ENCODE measurements around the gene FKBP2. TPM values are rescaled to one million over a fixed set of nuclear protein-coding genes. Genes with fewer than 3 reads are reported as not detected.
A peak's percentile ranks its signal among the peaks of the same experiment; 100 is the strongest.

Gene FKBP2
- polyA plus RNA-seq, 4 donors = 80.6 to 268 (median 213) TPM

GRCh38 chr11:64264371-64264852, 23.5 kb downstream of the FKBP2 start:
- no peaks in the 10 kb centered on the region for H3K27me3 ChIP-seq (ENCODE audit: control insufficient read depth in 3 of 3, insufficient read depth in 3 of 3, low read length in 3 of 3)
- WGBS, 3 donors = 79 to 89% (median 87%) methylated on average over 10 of the region's 10 CpGs
- DNase-seq = no peak
- peaks cover 26 to 97% (median 50%) of the 10 kb centered on the region in 3 donors for H3K36me3 ChIP-seq (ENCODE audit: control insufficient read depth in 3 of 3, insufficient read depth in 2 of 3, low read depth in 1 of 3, low read length in 3 of 3)
- FAIRE-seq = no peak
- peaks cover 0 to 16% (median 2%) of the 10 kb centered on the region in 3 donors for H3K4me1 ChIP-seq (ENCODE audit: control insufficient read depth in 3 of 3, insufficient read depth in 2 of 3, low read depth in 1 of 3, low read length in 2 of 3)
- no peaks in the 10 kb centered on the region for H3K9me3 ChIP-seq (ENCODE audit: control insufficient read depth in 2 of 2, insufficient read depth in 1 of 2, low read depth in 1 of 2, low read length in 1 of 2)
- H3K4me3 ChIP-seq (ENCODE audit: low read depth in 1 of 3, low read length in 3 of 3) = no peak overlapping the region
- no peak overlapping the region for H3K27ac ChIP-seq (ENCODE audit: low read depth in 1 of 3, low read length in 2 of 3)

DNA sequence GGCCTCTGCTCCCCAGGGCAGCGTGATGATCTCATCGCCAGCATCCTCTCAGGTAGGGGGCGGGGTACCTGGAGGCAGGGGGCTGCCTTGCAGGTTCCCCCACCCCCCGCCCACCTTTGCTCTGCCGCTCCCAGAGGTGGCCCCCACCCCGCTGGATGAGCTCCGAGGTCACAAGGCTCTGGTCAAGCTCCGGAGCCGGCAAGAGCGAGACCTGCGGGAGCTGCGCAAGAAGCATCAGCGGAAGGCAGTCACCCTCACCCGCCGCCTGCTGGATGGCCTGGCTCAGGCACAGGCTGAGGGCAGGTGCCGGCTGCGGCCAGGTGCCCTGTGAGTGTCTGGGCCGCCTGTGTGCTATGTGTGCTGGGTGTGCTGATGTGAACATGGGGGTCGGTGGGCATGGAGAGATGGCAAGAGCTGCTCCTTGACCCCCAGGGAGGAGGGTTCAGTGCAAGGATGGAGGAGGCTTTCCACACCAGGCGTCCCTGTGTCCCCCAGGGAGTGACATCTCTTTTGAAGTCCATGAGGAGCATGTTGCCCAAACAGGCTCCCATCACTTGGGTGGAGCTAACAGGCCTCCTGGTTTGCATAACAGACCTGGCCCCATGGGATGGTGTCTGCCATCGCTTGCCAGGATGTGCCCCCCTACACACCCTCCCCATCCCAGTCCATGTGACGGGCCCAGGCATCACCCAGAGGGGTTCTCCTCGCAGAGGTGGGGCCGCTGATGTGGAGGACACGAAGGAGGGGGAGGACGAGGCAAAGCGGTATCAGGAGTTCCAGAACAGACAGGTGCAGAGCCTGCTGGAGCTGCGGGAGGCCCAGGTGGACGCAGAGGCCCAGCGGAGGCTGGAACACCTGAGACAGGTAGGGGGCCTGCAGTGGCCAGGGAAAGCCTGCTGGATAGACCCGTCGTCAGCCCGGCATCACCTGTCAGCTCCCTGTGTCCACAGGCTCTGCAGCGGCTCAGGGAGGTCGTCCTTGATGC, 24.6 kb downstream of the FKBP2 start:
- no peak for FAIRE-seq
- H3K4me3 ChIP-seq (ENCODE audit: low read depth in 1 of 3, low read length in 3 of 3) = no peak overlapping the region
- no peaks in the 10 kb centered on the region for H3K9me3 ChIP-seq (ENCODE audit: control insufficient read depth in 2 of 2, insufficient read depth in 1 of 2, low read depth in 1 of 2, low read length in 1 of 2)
- H3K4me1 ChIP-seq (ENCODE audit: control insufficient read depth in 3 of 3, insufficient read depth in 2 of 3, low read depth in 1 of 3, low read length in 2 of 3) = peaks cover 0 to 16% (median 2%) of the 10 kb centered on the region in 3 donors
- no peaks in the 10 kb centered on the region for H3K27me3 ChIP-seq (ENCODE audit: control insufficient read depth in 3 of 3, insufficient read depth in 3 of 3, low read length in 3 of 3)
- H3K27ac ChIP-seq (ENCODE audit: low read depth in 1 of 3, low read length in 2 of 3) = no peak overlapping the region
- 86 to 90% (median 88%) methylated on average over 34 to 35 of the region's 35 CpGs for WGBS, 3 donors
- no peak for DNase-seq
- peaks cover 26 to 86% (median 41%) of the 10 kb centered on the region in 3 donors for H3K36me3 ChIP-seq (ENCODE audit: control insufficient read depth in 3 of 3, insufficient read depth in 2 of 3, low read depth in 1 of 3, low read length in 3 of 3)

DNA sequence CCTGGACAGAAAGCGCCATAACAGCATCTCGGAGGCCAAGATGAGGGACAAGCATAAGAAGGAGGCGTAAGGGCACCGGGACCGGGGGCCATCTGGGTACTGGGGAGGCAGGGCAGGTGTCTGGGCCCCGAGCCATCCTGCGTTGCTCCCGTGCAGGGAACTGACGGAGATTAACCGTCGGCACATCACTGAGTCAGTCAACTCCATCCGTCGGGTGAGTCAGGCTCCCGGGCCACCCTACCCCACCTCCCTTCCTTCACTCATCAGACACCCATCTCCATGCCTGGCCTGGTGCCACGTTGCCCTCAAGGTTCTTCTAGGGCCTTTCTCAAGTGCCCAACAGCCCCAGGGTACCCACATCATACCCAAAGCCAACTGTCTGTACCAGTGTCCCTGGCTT, 25.4 kb downstream of the FKBP2 start:
- no peak overlapping the region for H3K4me3 ChIP-seq (ENCODE audit: low read depth in 1 of 3, low read length in 3 of 3)
- DNase-seq (no peak), FAIRE-seq (no peak)
- H3K9me3 ChIP-seq (ENCODE audit: control insufficient read depth in 2 of 2, insufficient read depth in 1 of 2, low read depth in 1 of 2, low read length in 1 of 2) = no peaks in the 10 kb centered on the region
- peaks cover 22 to 79% (median 38%) of the 10 kb centered on the region in 3 donors for H3K36me3 ChIP-seq (ENCODE audit: control insufficient read depth in 3 of 3, insufficient read depth in 2 of 3, low read depth in 1 of 3, low read length in 3 of 3)
- peak overlapping the region in 1 of 3 donors; percentile 25 for H3K27ac ChIP-seq (ENCODE audit: low read depth in 1 of 3, low read length in 2 of 3)
- peaks cover 0 to 16% (median 2%) of the 10 kb centered on the region in 3 donors for H3K4me1 ChIP-seq (ENCODE audit: control insufficient read depth in 3 of 3, insufficient read depth in 2 of 3, low read depth in 1 of 3, low read length in 2 of 3)
- no peaks in the 10 kb centered on the region for H3K27me3 ChIP-seq (ENCODE audit: control insufficient read depth in 3 of 3, insufficient read depth in 3 of 3, low read length in 3 of 3)
- 71 to 83% (median 76%) methylated on average over 15 of the region's 15 CpGs for WGBS, 3 donors

GRCh38 chr11:64267207-64267945, 26.5 kb downstream of the FKBP2 start:
- 34 to 69% (median 49%) methylated on average over 25 to 27 of the region's 27 CpGs for WGBS, 3 donors
- peak in 1 of 2 donors; percentile 64 for DNase-seq
- Histone ChIP-seq H3K27ac (ENCODE audit: low read depth in 1 of 3, low read length in 2 of 3) (peak overlapping the region in 2 of 3 donors; percentile 84 to 87), H3K4me3 (ENCODE audit: low read depth in 1 of 3, low read length in 3 of 3) (no peak overlapping the region), H3K27me3 (ENCODE audit: control insufficient read depth in 3 of 3, insufficient read depth in 3 of 3, low read length in 3 of 3) (no peaks in the 10 kb centered on the region), H3K4me1 (ENCODE audit: control insufficient read depth in 3 of 3, insufficient read depth in 2 of 3, low read depth in 1 of 3, low read length in 2 of 3) (peaks cover 0 to 24% (median 4%) of the 10 kb centered on the region in 3 donors), H3K9me3 (ENCODE audit: control insufficient read depth in 2 of 2, insufficient read depth in 1 of 2, low read depth in 1 of 2, low read length in 1 of 2) (no peaks in the 10 kb centered on the region), H3K36me3 (ENCODE audit: control insufficient read depth in 3 of 3, insufficient read depth in 2 of 3, low read depth in 1 of 3, low read length in 3 of 3) (peaks cover 14 to 71% (median 32%) of the 10 kb centered on the region in 3 donors)
- no peak for FAIRE-seq

- Histone ChIP-seq H3K27ac (ENCODE audit: low read depth in 1 of 3, low read length in 2 of 3) (peak overlapping the region; percentile 83 to 87 (median 84)), H3K27me3 (ENCODE audit: control insufficient read depth in 3 of 3, insufficient read depth in 3 of 3, low read length in 3 of 3) (no peaks in the 10 kb centered on the region), H3K4me3 (ENCODE audit: low read depth in 1 of 3, low read length in 3 of 3) (peak overlapping the region in 1 of 3 donors; percentile 44), H3K4me1 (ENCODE audit: control insufficient read depth in 3 of 3, insufficient read depth in 2 of 3, low read depth in 1 of 3, low read length in 2 of 3) (peaks cover 0 to 32% (median 4%) of the 10 kb centered on the region in 3 donors), H3K9me3 (ENCODE audit: control insufficient read depth in 2 of 2, insufficient read depth in 1 of 2, low read depth in 1 of 2, low read length in 1 of 2) (no peaks in the 10 kb centered on the region), H3K36me3 (ENCODE audit: control insufficient read depth in 3 of 3, insufficient read depth in 2 of 3, low read depth in 1 of 3, low read length in 3 of 3) (peaks cover 8 to 65% (median 23%) of the 10 kb centered on the region in 3 donors)
- DNase-seq (peak in 1 of 2 donors; percentile 71), FAIRE-seq (no peak)
- WGBS, 3 donors = 22 to 32% (median 32%) methylated on average over 19 to 23 of the region's 23 CpGs
Observed at GRCh38 chr11:64268025-64268892, 27.4 kb downstream of the FKBP2 start.

DNA sequence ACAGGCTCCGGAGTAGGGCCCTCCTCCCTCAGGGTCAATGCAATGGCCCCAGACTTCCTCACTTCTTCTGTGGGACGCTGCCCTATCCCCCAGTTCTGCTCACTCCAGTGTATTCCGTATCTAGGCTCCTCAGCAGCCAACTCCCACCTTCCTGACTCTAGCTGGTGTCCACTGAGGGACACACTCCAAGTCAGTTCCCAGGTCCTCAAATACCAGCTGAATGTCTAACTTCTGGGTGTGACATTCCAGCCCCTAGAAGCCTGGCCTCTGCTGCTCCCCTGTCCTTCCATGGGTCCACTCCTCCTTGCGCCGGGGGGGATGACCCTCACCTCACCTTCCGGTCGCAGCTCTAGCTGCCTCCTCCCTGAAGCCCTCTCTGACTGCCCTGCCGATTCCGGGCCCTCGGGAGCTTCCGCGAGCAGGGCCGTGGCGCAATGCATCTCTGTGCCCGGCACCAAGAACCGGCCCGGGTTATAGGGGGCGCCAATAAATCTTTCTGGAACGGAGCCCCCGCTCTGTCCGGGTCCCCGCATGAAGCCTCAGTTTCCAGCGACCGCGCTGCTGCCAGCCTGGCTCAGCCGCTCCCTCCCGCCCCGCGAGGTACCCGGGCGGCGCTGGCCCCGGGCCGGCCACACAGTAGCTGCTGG, 28.1 kb downstream of the FKBP2 start:
- no peak for FAIRE-seq
- Histone ChIP-seq H3K4me1 (ENCODE audit: control insufficient read depth in 3 of 3, insufficient read depth in 2 of 3, low read depth in 1 of 3, low read length in 2 of 3) (peaks cover 0 to 39% (median 4%) of the 10 kb centered on the region in 3 donors), H3K9me3 (ENCODE audit: control insufficient read depth in 2 of 2, insufficient read depth in 1 of 2, low read depth in 1 of 2, low read length in 1 of 2) (no peaks in the 10 kb centered on the region), H3K4me3 (ENCODE audit: low read depth in 1 of 3, low read length in 3 of 3) (peak overlapping the region; percentile 44 to 59 (median 59)), H3K27ac (ENCODE audit: low read depth in 1 of 3, low read length in 2 of 3) (peak overlapping the region; percentile 83 to 87 (median 84)), H3K27me3 (ENCODE audit: control insufficient read depth in 3 of 3, insufficient read depth in 3 of 3, low read length in 3 of 3) (no peaks in the 10 kb centered on the region), H3K36me3 (ENCODE audit: control insufficient read depth in 3 of 3, insufficient read depth in 2 of 3, low read depth in 1 of 3, low read length in 3 of 3) (peaks cover 4 to 62% (median 18%) of the 10 kb centered on the region in 3 donors)
- DNase-seq = peak; percentile 59 to 66
- 1% methylated on average over 30 to 34 of the region's 34 CpGs for WGBS, 3 donors

DNA sequence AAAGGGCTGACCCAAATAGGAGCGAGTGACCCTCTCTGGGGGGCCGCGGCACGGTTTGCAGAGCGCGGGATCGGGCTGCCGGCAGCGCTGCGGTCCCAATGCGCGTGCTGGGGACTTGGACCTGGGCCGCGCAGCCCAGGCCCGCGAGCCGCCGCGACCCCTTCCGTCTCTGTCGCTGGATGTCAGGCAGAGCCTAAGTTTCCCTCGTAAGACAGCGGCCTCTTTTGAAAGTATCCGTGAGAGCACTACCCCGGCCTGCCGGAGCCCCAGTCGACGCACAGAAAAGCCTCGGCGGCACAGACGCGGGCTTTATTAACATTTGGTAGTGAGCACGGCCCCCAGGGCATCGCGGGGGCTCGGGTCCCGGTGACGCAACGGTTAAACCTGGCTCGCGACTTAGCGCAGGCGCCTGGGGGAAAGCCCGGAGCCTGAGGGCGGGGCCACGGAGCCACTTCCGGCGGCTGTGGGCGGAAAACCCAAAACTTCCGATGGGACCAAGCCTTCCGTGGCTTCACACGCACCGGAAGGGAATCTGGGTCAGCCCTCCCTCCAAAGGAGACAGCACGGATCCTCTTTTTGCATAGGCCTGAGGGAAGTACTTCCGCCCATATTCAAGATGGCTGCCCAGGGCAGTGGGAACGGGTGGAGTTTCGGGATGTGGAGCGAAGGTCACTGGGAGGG, 28.8 kb downstream of the FKBP2 start:
- H3K27ac ChIP-seq (ENCODE audit: low read depth in 1 of 3, low read length in 2 of 3) = peak overlapping the region; percentile 83 to 92 (median 87)
- H3K9me3 ChIP-seq (ENCODE audit: control insufficient read depth in 2 of 2, insufficient read depth in 1 of 2, low read depth in 1 of 2, low read length in 1 of 2) = no peaks in the 10 kb centered on the region
- no peaks in the 10 kb centered on the region for H3K27me3 ChIP-seq (ENCODE audit: control insufficient read depth in 3 of 3, insufficient read depth in 3 of 3, low read length in 3 of 3)
- DNase-seq = peak; percentile 99
- 0% methylated on average over 48 to 58 of the region's 58 CpGs for WGBS, 3 donors
- peaks cover 0 to 39% (median 4%) of the 10 kb centered on the region in 3 donors for H3K4me1 ChIP-seq (ENCODE audit: control insufficient read depth in 3 of 3, insufficient read depth in 2 of 3, low read depth in 1 of 3, low read length in 2 of 3)
- no peak for FAIRE-seq
- H3K4me3 ChIP-seq (ENCODE audit: low read depth in 1 of 3, low read length in 3 of 3) = peak overlapping the region; percentile 59 to 65 (median 59)
- peaks cover 4 to 56% (median 13%) of the 10 kb centered on the region in 3 donors for H3K36me3 ChIP-seq (ENCODE audit: control insufficient read depth in 3 of 3, insufficient read depth in 2 of 3, low read depth in 1 of 3, low read length in 3 of 3)
